ENCODE data around the gene CREB3L4.

The CREB3L4 gene

DNA sequence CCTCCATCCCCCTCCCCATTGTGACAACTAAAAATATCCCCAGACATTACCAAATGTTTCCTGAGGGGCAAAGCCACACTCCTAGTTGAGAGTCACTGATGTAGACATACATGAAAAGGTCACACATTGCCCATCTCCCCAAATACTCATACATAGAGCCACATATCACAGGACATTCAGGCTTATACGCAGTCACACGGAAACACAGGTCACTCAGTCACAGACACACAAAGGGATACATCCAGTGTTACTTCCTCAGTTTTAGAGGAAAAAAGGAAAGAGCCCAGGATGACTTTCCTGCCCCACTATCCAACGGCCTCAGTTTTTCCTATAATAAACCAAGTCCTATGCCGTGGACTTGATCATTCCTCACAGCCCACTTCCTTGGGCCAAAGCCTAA, 6.3 kb upstream of the CREB3L4 start:
- Histone ChIP-seq H3K4me3 (ENCODE audit: low read length in 2 of 2) (peak overlapping the region; percentile 88 to 93), H3K9me3 (ENCODE audit: control insufficient read depth in 2 of 2, low read length in 2 of 2) (no peaks in the 10 kb centered on the region), H3K9ac (ENCODE audit: low read length in 2 of 2) (peak overlapping the region in 1 of 2 donors; percentile 42), H3K36me3 (ENCODE audit: control insufficient read depth in 2 of 2, insufficient read depth in 2 of 2, low read length in 2 of 2) (peaks cover 12 to 15% of the 10 kb centered on the region in 2 donors), H3K27me3 (ENCODE audit: control insufficient read depth in 1 of 2, insufficient read depth in 2 of 2, low read length in 2 of 2) (no peaks in the 10 kb centered on the region), H3K27ac (ENCODE audit: low read length) (peak overlapping the region; percentile 87), H3K4me1 (ENCODE audit: control insufficient read depth, insufficient read depth, low read length) (peaks cover 53% of the 10 kb centered on the region)

- peaks cover 12 to 15% of the 10 kb centered on the region in 2 donors for H3K36me3 ChIP-seq (ENCODE audit: control insufficient read depth in 2 of 2, insufficient read depth in 2 of 2, low read length in 2 of 2)
- peak overlapping the region; percentile 90 to 93 for H3K9ac ChIP-seq (ENCODE audit: low read length in 2 of 2)
- H3K4me3 ChIP-seq (ENCODE audit: low read length in 2 of 2): peak overlapping the region; percentile 88 to 93
- H3K27ac ChIP-seq (ENCODE audit: low read length): peak overlapping the region; percentile 87
- no peaks in the 10 kb centered on the region for H3K27me3 ChIP-seq (ENCODE audit: control insufficient read depth in 1 of 2, insufficient read depth in 2 of 2, low read length in 2 of 2)
- H3K9me3 ChIP-seq (ENCODE audit: control insufficient read depth in 2 of 2, low read length in 2 of 2): no peaks in the 10 kb centered on the region
- peaks cover 44% of the 10 kb centered on the region for H3K4me1 ChIP-seq (ENCODE audit: control insufficient read depth, insufficient read depth, low read length)
These were observed 5.3 kb upstream of the CREB3L4 start for GRCh38 chr1:153962088-153963029.

DNA sequence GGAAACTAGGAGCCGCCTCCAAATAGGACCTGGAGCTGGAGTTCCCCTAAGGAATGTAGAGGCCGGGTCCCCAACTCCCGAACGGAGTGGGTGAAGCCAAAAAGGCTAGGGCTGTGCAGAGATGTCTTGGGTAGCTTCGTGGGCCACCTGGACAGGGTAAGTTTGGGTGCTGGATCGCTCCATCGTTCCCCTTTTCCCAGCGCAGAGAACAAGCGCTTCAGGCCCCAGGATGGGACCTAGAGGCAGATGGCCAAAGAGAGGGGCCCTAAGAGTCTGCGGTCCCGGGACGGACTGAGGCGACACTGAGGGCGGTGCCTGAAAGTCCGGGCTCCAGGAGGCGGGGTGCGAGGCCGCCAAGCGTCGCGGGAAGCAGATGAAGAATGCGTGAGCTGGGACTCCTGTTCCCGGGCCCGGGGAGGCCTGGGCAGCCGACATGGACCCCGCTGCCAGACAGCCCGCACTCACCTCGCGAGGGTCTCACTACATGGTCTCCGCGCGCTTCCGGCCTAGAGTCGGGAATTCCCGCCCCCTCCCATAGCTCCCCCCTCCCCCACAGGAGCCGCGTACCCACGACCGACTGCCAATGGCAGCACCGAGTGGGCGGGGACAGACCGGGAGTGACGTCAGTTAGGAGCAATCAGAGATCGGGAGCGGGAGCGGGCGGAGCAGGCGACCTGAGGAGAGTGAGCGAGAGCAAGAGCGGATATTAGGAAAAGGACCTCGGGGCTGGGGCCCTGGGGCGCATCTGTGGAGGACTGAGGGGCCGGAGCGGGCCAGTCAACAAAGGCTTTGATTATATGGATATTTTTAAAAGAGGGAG, 4.5 kb upstream of the CREB3L4 start, which contains the start of gene SLC39A1:
Gene SLC39A1, minus strand, starts transcription at position 508 of the 820 bp plus-strand sequence. CDS start 822 bp downstream, outside the sequence.
- H3K9ac ChIP-seq (ENCODE audit: low read length in 2 of 2): peak within 1 kb of the TSS; percentile 90 to 93
- peak within 1 kb of the TSS; percentile 87 for H3K27ac ChIP-seq (ENCODE audit: low read length)
- H3K4me3 ChIP-seq (ENCODE audit: low read length in 2 of 2): peak within 1 kb of the TSS; percentile 88 to 93
- peaks cover 44% of the 10 kb centered on the region for H3K4me1 ChIP-seq (ENCODE audit: control insufficient read depth, insufficient read depth, low read length)
- peaks cover 12 to 15% of the 10 kb centered on the region in 2 donors for H3K36me3 ChIP-seq (ENCODE audit: control insufficient read depth in 2 of 2, insufficient read depth in 2 of 2, low read length in 2 of 2)
- H3K27me3 ChIP-seq (ENCODE audit: control insufficient read depth in 1 of 2, insufficient read depth in 2 of 2, low read length in 2 of 2): no peaks in the 10 kb centered on the region
- no peaks in the 10 kb centered on the region for H3K9me3 ChIP-seq (ENCODE audit: control insufficient read depth in 2 of 2, low read length in 2 of 2)

- no peaks in the 10 kb centered on the region for H3K9me3 ChIP-seq (ENCODE audit: control insufficient read depth in 2 of 2, low read length in 2 of 2)
- H3K4me1 ChIP-seq (ENCODE audit: control insufficient read depth, insufficient read depth, low read length): peaks cover 47% of the 10 kb centered on the region
- no peaks in the 10 kb centered on the region for H3K27me3 ChIP-seq (ENCODE audit: control insufficient read depth in 1 of 2, insufficient read depth in 2 of 2, low read length in 2 of 2)
- peak overlapping the region; percentile 90 to 93 for H3K9ac ChIP-seq (ENCODE audit: low read length in 2 of 2)
- H3K36me3 ChIP-seq (ENCODE audit: control insufficient read depth in 2 of 2, insufficient read depth in 2 of 2, low read length in 2 of 2): peaks cover 12 to 15% of the 10 kb centered on the region in 2 donors
- peak overlapping the region; percentile 87 for H3K27ac ChIP-seq (ENCODE audit: low read length)
- H3K4me3 ChIP-seq (ENCODE audit: low read length in 2 of 2): peak overlapping the region; percentile 88 to 93
These were observed 3.8 kb upstream of the CREB3L4 start for GRCh38 chr1:153963850-153964331.

DNA sequence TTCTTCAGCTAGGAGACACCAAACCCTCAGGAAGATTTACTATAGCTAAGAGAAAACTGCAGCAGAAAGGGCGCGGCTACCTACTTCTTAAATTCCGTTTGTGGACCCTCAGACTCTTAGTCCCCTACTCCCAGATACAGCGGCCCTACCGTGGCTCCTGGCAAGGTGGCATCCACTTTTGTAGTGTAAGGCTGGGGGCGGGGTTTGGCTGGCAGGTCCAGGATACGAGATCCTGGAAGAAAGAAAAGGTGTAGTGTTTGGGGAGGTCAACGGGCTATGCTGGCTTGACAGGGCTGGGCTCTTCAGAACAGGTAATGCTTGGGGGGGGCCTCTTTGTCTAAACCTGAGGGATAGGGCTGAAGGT, 280 bp downstream of the CREB3L4 start:
- Histone ChIP-seq H3K4me1 (ENCODE audit: control insufficient read depth, insufficient read depth, low read length) (peaks cover 19% of the 10 kb centered on the region), H3K27ac (ENCODE audit: low read length) (peak overlapping the region; percentile 86), H3K36me3 (ENCODE audit: control insufficient read depth in 2 of 2, insufficient read depth in 2 of 2, low read length in 2 of 2) (peaks cover 0 to under 1% of the 10 kb centered on the region in 2 donors), H3K9me3 (ENCODE audit: control insufficient read depth in 2 of 2, low read length in 2 of 2) (no peaks in the 10 kb centered on the region), H3K27me3 (ENCODE audit: control insufficient read depth in 1 of 2, insufficient read depth in 2 of 2, low read length in 2 of 2) (no peaks in the 10 kb centered on the region), H3K9ac (ENCODE audit: low read length in 2 of 2) (peak overlapping the region; percentile 72 to 73), H3K4me3 (ENCODE audit: low read length in 2 of 2) (peak overlapping the region; percentile 83 to 94)

- Histone ChIP-seq H3K4me3 (ENCODE audit: low read length in 2 of 2) (peak overlapping the region; percentile 83 to 94), H3K27ac (ENCODE audit: low read length) (peak overlapping the region; percentile 86)
These were observed 706 bp downstream of the CREB3L4 start for GRCh38 chr1:153968408-153968807.

DNA sequence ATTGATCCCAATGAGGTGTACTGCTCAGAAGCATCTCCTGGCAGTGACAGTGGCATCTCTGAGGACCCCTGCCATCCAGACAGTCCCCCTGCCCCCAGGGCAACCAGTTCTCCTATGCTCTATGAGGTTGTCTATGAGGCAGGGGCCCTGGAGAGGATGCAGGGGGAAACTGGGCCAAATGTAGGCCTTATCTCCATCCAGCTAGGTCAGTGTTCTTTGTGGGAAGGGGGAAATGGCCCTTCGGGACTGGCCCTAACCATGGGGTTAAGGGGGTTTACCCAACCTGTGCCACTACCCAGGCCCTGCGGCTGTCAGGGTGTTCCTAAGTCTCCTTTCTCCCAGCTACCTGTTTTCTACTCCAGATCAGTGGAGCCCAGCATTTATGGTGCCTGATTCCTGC, 1.3 kb downstream of the CREB3L4 start:
- peaks cover 5 to 9% of the 10 kb centered on the region in 2 donors for H3K36me3 ChIP-seq (ENCODE audit: control insufficient read depth in 2 of 2, insufficient read depth in 2 of 2, low read length in 2 of 2)
- H3K27ac ChIP-seq (ENCODE audit: low read length): no peak overlapping the region
- H3K9ac ChIP-seq (ENCODE audit: low read length in 2 of 2): no peak overlapping the region
- no peaks in the 10 kb centered on the region for H3K27me3 ChIP-seq (ENCODE audit: control insufficient read depth in 1 of 2, insufficient read depth in 2 of 2, low read length in 2 of 2)
- H3K9me3 ChIP-seq (ENCODE audit: control insufficient read depth in 2 of 2, low read length in 2 of 2): no peaks in the 10 kb centered on the region
- H3K4me1 ChIP-seq (ENCODE audit: control insufficient read depth, insufficient read depth, low read length): peaks cover 17% of the 10 kb centered on the region
- peak overlapping the region in 1 of 2 donors; percentile 83 for H3K4me3 ChIP-seq (ENCODE audit: low read length in 2 of 2)

More at GRCh38 chr1:153968408-153968807, 706 bp downstream of the CREB3L4 start:
- Histone ChIP-seq H3K9ac (ENCODE audit: low read length in 2 of 2) (peak overlapping the region in 1 of 2 donors; percentile 73), H3K9me3 (ENCODE audit: control insufficient read depth in 2 of 2, low read length in 2 of 2) (no peaks in the 10 kb centered on the region), H3K27me3 (ENCODE audit: control insufficient read depth in 1 of 2, insufficient read depth in 2 of 2, low read length in 2 of 2) (no peaks in the 10 kb centered on the region), H3K4me1 (ENCODE audit: control insufficient read depth, insufficient read depth, low read length) (peaks cover 18% of the 10 kb centered on the region), H3K36me3 (ENCODE audit: control insufficient read depth in 2 of 2, insufficient read depth in 2 of 2, low read length in 2 of 2) (peaks cover 0 to 3% of the 10 kb centered on the region in 2 donors)

DNA sequence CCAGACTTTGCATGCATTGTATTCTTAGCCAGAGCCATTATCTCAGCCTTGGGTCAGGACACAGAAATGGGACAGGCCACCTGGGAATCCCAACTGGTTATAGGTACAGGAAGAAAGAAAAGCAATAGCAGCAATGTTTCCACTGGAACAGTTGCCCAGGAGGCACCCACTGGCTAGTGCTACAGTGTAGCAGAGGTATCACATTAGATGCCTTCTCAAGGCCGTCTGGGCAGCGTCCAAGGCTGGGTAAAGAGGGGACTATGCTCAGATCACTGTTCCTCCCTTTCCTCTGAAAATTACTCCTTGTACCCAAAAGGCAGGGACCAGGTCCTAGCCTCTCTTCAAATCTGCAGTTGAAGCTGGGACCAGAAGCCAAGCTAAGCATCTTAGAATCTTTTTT, 2.6 kb downstream of the CREB3L4 start:
- H3K27ac ChIP-seq (ENCODE audit: low read length): no peak overlapping the region
- H3K9me3 ChIP-seq (ENCODE audit: control insufficient read depth in 2 of 2, low read length in 2 of 2): no peaks in the 10 kb centered on the region
- no peaks in the 10 kb centered on the region for H3K27me3 ChIP-seq (ENCODE audit: control insufficient read depth in 1 of 2, insufficient read depth in 2 of 2, low read length in 2 of 2)
- H3K4me3 ChIP-seq (ENCODE audit: low read length in 2 of 2): no peak overlapping the region
- peaks cover 12% of the 10 kb centered on the region for H3K4me1 ChIP-seq (ENCODE audit: control insufficient read depth, insufficient read depth, low read length)
- H3K36me3 ChIP-seq (ENCODE audit: control insufficient read depth in 2 of 2, insufficient read depth in 2 of 2, low read length in 2 of 2): peaks cover 12 to 18% of the 10 kb centered on the region in 2 donors
- no peak overlapping the region for H3K9ac ChIP-seq (ENCODE audit: low read length in 2 of 2)

GRCh38 chr1:153973071-153973470, 5.4 kb downstream of the CREB3L4 start:
- H3K4me1 ChIP-seq (ENCODE audit: control insufficient read depth, insufficient read depth, low read length): peaks cover 20% of the 10 kb centered on the region
- no peaks in the 10 kb centered on the region for H3K9me3 ChIP-seq (ENCODE audit: control insufficient read depth in 2 of 2, low read length in 2 of 2)
- no peak overlapping the region for H3K4me3 ChIP-seq (ENCODE audit: low read length in 2 of 2)
- H3K9ac ChIP-seq (ENCODE audit: low read length in 2 of 2): no peak overlapping the region
- peaks cover 12 to 20% of the 10 kb centered on the region in 2 donors for H3K36me3 ChIP-seq (ENCODE audit: control insufficient read depth in 2 of 2, insufficient read depth in 2 of 2, low read length in 2 of 2)
- no peak overlapping the region for H3K27ac ChIP-seq (ENCODE audit: low read length)
- no peaks in the 10 kb centered on the region for H3K27me3 ChIP-seq (ENCODE audit: control insufficient read depth in 1 of 2, insufficient read depth in 2 of 2, low read length in 2 of 2)

DNA sequence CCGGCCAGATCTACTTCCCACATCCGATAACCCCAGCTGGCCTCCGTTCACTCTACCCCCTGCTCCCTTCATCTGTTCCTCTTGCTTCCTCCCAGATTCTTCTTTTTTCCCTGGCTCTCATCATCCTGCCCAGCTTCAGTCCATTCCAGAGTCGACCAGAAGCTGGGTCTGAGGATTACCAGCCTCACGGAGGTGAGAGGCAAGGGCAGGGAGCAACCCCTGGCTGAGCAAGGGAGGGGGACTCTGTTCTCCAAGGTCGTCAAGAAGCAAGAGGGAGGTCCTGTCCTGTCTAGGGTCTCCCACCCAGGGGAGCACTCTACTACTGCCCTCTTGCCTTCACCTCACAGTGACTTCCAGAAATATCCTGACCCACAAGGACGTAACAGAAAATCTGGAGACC, 5.8 kb downstream of the CREB3L4 start:
- H3K9me3 ChIP-seq (ENCODE audit: control insufficient read depth in 2 of 2, low read length in 2 of 2): no peaks in the 10 kb centered on the region
- no peak overlapping the region for H3K4me3 ChIP-seq (ENCODE audit: low read length in 2 of 2)
- no peak overlapping the region for H3K9ac ChIP-seq (ENCODE audit: low read length in 2 of 2)
- H3K4me1 ChIP-seq (ENCODE audit: control insufficient read depth, insufficient read depth, low read length): peaks cover 19% of the 10 kb centered on the region
- H3K27me3 ChIP-seq (ENCODE audit: control insufficient read depth in 1 of 2, insufficient read depth in 2 of 2, low read length in 2 of 2): no peaks in the 10 kb centered on the region
- peaks cover 12 to 20% of the 10 kb centered on the region in 2 donors for H3K36me3 ChIP-seq (ENCODE audit: control insufficient read depth in 2 of 2, insufficient read depth in 2 of 2, low read length in 2 of 2)
- no peak overlapping the region for H3K27ac ChIP-seq (ENCODE audit: low read length)

All from stomach smooth muscle (tissue), 2 donors.